SK-N-SH treated with all-trans-retinoic acid at 6 μM for 48 hours (cell line): Measurements from ENCODE around the gene CD55.

ENCODE experiments used
- ARNTL ChIP-seq: fragments of 450-650 bp; formaldehyde crosslinking; IDR thresholded peaks from 2 replicates; pipeline ENCODE4 v1.5.0; 2020; ENCODE audit warnings: low read depth, mild to moderate bottlenecking, moderate library complexity, borderline replicate concordance
- BACH2 ChIP-seq: fragments of 250-450 bp; sonication (Bioruptor Pico); IDR thresholded peaks from 2 replicates; pipeline ENCODE4 v1.9.0; 2021; ENCODE audit warnings: mild to moderate bottlenecking, borderline replicate concordance
- ESRRG ChIP-seq: fragments of 250-450 bp; sonication (Bioruptor Pico); IDR thresholded peaks from 2 replicates; pipeline ENCODE4 v1.6.1; 2021; ENCODE audit warnings: mild to moderate bottlenecking
- GLIS3 ChIP-seq: fragments of 250-450 bp; sonication (Bioruptor Pico); IDR thresholded peaks from 2 replicates; pipeline ENCODE4 v1.5.0; 2020; ENCODE audit warnings: mild to moderate bottlenecking, moderate library complexity
- PPARA ChIP-seq: fragments of 250-450 bp; sonication (Bioruptor Pico); IDR thresholded peaks from 2 replicates; pipeline ENCODE4 v1.5.0; 2020; ENCODE audit warnings: mild to moderate bottlenecking, borderline replicate concordance
- RARB ChIP-seq: fragments of 250-450 bp; sonication (Bioruptor Pico); IDR thresholded peaks from 2 replicates; pipeline ENCODE4 v1.8.0; 2021; ENCODE audit warnings: mild to moderate bottlenecking, moderate library complexity
- SNAI2 ChIP-seq: fragments of 250-450 bp; sonication (Bioruptor Pico); IDR thresholded peaks from 2 replicates; pipeline ENCODE4 v1.5.0; 2020; ENCODE audit warnings: mild to moderate bottlenecking, moderate library complexity
- TOX ChIP-seq: fragments of 250-450 bp; sonication (Bioruptor Pico); IDR thresholded peaks from 2 replicates; pipeline ENCODE4 v1.8.0; 2021; ENCODE audit warnings: mild to moderate bottlenecking, moderate library complexity, borderline replicate concordance
- ZC3H10 ChIP-seq: fragments of 250-450 bp; sonication (Bioruptor Pico); IDR thresholded peaks from 2 replicates; pipeline ENCODE4 v1.5.1; 2021; ENCODE audit warnings: mild to moderate bottlenecking, moderate library complexity
- ZNF70 ChIP-seq: fragments of 450-650 bp; formaldehyde crosslinking; IDR thresholded peaks from 2 replicates; pipeline ENCODE4 v1.5.0; 2020; ENCODE audit warnings: mild to moderate bottlenecking, moderate library complexity
- TF ChIP-seq, protein P1 (sequence below): fragments of 250-450 bp; sonication (Bioruptor Pico); IDR thresholded peaks from 2 replicates; pipeline ENCODE4 v1.5.1; 2021; ENCODE audit warnings: mild to moderate bottlenecking, moderate library complexity
- TF ChIP-seq, protein P2 (sequence below): fragments of 250-450 bp; sonication (Bioruptor Pico); IDR thresholded peaks from 2 replicates; pipeline ENCODE4 v1.5.0; 2020; ENCODE audit warnings: mild to moderate bottlenecking, moderate library complexity
- TF ChIP-seq, protein P3 (sequence below): fragments of 250-450 bp; sonication (Bioruptor Pico); IDR thresholded peaks from 2 replicates; pipeline ENCODE4 v1.5.1; 2020; ENCODE audit warnings: low read depth, mild to moderate bottlenecking, moderate library complexity

DNA sequence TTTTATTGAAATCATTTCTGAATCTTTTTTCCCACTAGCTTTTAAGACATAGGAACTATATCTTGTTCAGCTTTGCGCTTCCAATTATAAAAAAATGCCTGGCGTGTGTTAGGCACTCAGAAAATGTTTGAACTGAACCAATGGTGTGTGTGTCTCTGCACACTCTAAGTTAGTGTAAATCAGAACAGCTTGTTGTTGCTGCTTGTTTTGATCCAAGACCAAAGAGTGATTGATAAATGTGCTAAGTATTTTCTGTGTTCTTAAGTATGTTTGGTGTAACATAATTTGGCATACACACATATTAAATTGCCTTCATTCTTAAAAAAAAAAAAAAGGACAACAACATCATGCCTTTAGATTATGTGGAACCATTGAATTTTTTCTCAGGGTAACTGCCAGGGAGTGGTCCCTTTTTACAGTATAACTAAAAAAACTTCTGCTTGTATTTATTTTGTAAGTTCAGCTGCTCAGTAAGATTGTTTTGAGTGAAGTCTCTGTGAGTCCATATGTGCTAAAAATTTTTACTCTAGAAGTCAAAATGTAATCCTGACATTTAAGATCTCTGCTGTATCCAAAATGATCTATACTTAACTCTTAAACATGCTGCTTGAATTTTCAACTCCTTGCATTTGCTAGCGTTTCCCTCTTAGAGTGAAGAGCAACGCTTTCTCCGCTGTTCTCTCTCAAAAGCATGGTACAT lies 8.7 kb downstream of the CD55 start:
- TF ChIP-seq, protein P1, sequence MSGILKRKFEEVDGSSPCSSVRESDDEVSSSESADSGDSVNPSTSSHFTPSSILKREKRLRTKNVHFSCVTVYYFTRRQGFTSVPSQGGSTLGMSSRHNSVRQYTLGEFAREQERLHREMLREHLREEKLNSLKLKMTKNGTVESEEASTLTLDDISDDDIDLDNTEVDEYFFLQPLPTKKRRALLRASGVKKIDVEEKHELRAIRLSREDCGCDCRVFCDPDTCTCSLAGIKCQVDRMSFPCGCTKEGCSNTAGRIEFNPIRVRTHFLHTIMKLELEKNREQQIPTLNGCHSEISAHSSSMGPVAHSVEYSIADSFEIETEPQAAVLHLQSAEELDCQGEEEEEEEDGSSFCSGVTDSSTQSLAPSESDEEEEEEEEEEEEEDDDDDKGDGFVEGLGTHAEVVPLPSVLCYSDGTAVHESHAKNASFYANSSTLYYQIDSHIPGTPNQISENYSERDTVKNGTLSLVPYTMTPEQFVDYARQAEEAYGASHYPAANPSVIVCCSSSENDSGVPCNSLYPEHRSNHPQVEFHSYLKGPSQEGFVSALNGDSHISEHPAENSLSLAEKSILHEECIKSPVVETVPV (CRISPR knock-in tag): no peak
- TF ChIP-seq, protein P2, sequence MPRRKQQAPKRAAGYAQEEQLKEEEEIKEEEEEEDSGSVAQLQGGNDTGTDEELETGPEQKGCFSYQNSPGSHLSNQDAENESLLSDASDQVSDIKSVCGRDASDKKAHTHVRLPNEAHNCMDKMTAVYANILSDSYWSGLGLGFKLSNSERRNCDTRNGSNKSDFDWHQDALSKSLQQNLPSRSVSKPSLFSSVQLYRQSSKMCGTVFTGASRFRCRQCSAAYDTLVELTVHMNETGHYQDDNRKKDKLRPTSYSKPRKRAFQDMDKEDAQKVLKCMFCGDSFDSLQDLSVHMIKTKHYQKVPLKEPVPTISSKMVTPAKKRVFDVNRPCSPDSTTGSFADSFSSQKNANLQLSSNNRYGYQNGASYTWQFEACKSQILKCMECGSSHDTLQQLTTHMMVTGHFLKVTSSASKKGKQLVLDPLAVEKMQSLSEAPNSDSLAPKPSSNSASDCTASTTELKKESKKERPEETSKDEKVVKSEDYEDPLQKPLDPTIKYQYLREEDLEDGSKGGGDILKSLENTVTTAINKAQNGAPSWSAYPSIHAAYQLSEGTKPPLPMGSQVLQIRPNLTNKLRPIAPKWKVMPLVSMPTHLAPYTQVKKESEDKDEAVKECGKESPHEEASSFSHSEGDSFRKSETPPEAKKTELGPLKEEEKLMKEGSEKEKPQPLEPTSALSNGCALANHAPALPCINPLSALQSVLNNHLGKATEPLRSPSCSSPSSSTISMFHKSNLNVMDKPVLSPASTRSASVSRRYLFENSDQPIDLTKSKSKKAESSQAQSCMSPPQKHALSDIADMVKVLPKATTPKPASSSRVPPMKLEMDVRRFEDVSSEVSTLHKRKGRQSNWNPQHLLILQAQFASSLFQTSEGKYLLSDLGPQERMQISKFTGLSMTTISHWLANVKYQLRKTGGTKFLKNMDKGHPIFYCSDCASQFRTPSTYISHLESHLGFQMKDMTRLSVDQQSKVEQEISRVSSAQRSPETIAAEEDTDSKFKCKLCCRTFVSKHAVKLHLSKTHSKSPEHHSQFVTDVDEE: no peak
- TF ChIP-seq, protein P3, sequence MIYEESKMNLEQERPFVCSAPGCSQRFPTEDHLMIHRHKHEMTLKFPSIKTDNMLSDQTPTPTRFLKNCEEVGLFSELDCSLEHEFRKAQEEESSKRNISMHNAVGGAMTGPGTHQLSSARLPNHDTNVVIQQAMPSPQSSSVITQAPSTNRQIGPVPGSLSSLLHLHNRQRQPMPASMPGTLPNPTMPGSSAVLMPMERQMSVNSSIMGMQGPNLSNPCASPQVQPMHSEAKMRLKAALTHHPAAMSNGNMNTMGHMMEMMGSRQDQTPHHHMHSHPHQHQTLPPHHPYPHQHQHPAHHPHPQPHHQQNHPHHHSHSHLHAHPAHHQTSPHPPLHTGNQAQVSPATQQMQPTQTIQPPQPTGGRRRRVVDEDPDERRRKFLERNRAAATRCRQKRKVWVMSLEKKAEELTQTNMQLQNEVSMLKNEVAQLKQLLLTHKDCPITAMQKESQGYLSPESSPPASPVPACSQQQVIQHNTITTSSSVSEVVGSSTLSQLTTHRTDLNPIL (CRISPR knock-in tag): no peak
- TF ChIP-seq RARB (CRISPR knock-in tag) (no peak), PPARA (no peak), ZNF70 (CRISPR knock-in tag) (no peak), ARNTL (CRISPR knock-in tag) (no peak), BACH2 (CRISPR knock-in tag) (no peak), GLIS3 (no peak), ZC3H10 (CRISPR knock-in tag) (no peak), ESRRG (CRISPR knock-in tag) (no peak), SNAI2 (no peak), TOX (CRISPR knock-in tag) (no peak)
